Colonic mucosa (tissue), 4 donors: Measurements from ENCODE around the gene UBTD1. TPM values are rescaled to one million over a fixed set of nuclear protein-coding genes. Genes with fewer than 3 reads are reported as not detected.

Experiments
- DNase-seq: peaks from one replicate; pipeline ENCODE4 v3.0.0-alpha.2; 2020
- H3K27ac ChIP-seq: fragments of 200-600 bp; one replicate; pipeline ENCODE4 v1.8.0; 2021
- H3K27me3 ChIP-seq: fragments of 200-600 bp; one replicate; pipeline ENCODE4 v1.8.0; 2021
- H3K36me3 ChIP-seq: fragments of 200-600 bp; one replicate; pipeline ENCODE4 v1.8.0; 2021
- H3K4me1 ChIP-seq: fragments of 200-600 bp; one replicate; pipeline ENCODE4 v1.8.0; 2021; ENCODE audit warnings: mild to moderate bottlenecking
- H3K4me3 ChIP-seq: fragments of 200-600 bp; one replicate; pipeline ENCODE4 v1.8.0; 2021
- H3K9ac ChIP-seq, 2 donors: one replicate each; pipeline ENCODE4 v1.7.0; 2013; ENCODE audit warnings: control low read depth in 2 of 2, low read depth in 2 of 2, low read length in 2 of 2
- H3K9me3 ChIP-seq: fragments of 200-600 bp; one replicate; pipeline ENCODE4 v1.8.0; 2021
- CTCF ChIP-seq: fragments of 200-600 bp; IDR thresholded peaks from one replicate; pipeline ENCODE4 v1.8.0; 2022; ENCODE audit warnings: antibody characterized with exemption, mild to moderate bottlenecking
- intact Hi-C: fragments of 100-400 bp; cut with DNase I; formaldehyde crosslinking; loops from one replicate; pipeline ENCODE4 v1.14.1; 2022
- total RNA-seq, 2 donors: library from RNA; stranded (reverse); fragmentation: NEBNext Ultra II Directional in 1 of 2; extraction: Animal tissue kit (Norgen Biotek cat#: 25700) in 1 of 2; gene quantifications; one replicate each; pipeline ENCODE4 v1.2.1, GENCODE V29; 2021
- donor health status: healthy.
- donor health status: DM: no; HTN: no; CAD: no.
- donor health status: DM: no; HTN: no; CAD: no.

The UBTD1 gene
- total RNA-seq, 2 donors from 2014 or later, result 1.8 to 3.2 TPM

DNA sequence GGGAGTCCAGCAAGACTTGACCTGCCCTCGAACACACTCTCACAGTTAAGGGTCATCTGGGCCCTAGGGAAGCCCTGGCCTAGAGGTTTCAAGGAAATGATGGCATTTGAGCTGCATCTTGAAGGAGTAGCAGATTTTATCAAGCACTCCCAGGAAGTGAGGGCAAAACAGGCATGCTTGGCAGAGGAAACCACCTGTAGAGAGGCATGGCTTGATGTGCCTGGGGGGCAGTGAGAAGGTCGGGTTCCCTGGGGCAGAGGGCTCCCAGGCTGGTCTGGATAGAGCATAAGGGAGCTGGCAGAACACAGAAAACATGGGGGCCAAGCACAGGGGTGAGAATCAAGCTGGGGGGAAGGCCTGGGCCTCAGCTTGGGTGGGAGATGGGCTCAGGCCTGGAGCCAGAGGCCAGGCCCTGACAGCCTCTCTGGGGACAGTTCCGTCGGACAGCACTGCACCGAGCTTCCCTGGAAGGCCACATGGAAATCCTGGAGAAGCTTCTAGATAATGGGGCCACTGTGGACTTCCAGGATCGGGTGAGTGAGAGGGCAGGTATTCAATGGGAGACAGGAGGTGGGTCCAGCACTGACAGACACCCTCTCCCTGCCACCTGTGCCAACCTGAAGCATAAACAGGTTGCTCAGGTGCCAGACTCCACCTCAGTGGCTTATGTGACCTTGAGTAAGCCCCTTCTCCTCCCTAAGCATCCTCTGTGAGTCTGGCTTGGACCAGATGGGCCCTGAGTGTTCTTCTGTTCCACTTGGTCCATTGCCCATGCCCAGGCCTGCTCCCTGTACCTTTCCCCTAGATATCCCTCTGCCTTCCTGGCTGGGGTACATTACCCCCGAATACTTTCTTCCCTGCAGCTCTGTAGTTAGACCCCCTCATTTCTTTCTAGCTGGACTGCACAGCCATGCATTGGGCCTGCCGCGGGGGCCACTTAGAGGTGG, 82.0 kb downstream of the UBTD1 start:
- intact Hi-C loops, result no loop called here
- Histone ChIP-seq H3K36me3 (no peaks in the 10 kb centered on the region), H3K9me3 (no peaks in the 10 kb centered on the region), H3K4me1 (no peaks in the 10 kb centered on the region), H3K4me3 (no peak overlapping the region), H3K9ac (no peak overlapping the region), H3K27ac (no peak overlapping the region), H3K27me3 (no peaks in the 10 kb centered on the region)
- DNase-seq, result no peak
- no peak for TF ChIP-seq CTCF

DNA sequence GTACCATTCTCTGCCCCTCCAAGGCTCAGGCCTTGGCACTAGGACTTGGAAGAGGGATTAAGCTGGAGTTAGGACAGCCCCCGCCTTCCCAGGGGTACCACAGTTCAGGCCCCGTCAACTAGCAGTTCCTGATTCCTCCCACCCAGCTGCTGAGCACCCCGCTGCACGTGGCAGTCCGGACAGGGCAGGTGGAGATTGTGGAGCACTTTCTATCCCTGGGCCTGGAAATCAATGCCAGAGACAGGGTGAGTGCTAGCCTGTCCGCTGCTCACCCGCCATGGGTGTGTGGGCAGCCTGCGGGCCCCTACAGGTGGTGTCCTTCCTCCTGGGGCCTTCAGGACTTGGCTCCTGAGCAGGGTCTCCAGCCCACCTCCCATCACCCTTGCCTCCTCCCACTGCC, 83.4 kb downstream of the UBTD1 start:
- no peaks in the 10 kb centered on the region for H3K36me3 ChIP-seq
- no peaks in the 10 kb centered on the region for H3K9me3 ChIP-seq
- no peak for TF ChIP-seq CTCF
- intact Hi-C loops, result no loop called here
- no peak overlapping the region for H3K9ac ChIP-seq
- DNase-seq, result no peak
- H3K27me3 ChIP-seq, result no peaks in the 10 kb centered on the region
- H3K27ac ChIP-seq, result no peak overlapping the region
- H3K4me1 ChIP-seq, result no peaks in the 10 kb centered on the region
- H3K4me3 ChIP-seq, result no peak overlapping the region

- intact Hi-C loops, result no loop called here
- TF ChIP-seq CTCF, result no peak
- no peak overlapping the region for H3K27ac ChIP-seq
These were observed 84.8 kb downstream of the UBTD1 start for GRCh38 chr10:97583476-97583875.

DNA sequence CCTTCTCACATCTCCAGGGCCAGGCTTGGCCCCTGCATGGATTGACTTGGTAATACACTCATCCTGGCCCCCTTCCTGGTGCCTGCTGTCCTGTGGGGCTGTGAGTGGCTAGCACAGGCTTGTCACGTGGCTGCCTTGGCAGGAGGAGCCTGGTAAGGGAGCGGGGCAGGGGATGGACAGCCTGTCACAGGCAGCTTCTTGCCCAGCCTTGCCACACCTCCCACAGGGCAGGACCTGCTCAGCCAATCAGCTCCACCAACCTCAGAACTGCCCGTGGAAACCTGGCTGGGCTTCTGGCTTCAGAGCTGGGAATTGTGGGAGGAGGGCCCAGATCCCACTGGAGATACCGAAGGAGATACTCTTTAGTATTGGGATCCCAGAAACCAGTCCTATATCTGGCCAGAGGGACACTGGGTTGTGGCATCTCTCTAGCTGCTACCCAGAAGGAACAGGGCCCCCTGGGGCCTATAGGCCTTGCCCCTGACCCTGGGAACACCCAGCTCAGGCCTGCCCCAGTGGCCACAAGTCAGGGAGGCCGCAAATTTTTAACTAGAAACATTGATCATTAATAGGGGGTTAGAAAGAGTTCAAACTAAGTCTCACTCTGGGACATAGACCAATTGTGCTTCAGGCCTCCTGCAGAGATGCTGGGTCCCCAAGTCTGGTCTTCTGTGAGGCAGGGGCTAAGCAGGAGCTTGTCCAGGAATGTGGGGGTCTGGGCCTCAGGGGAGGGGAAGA, 85.5 kb downstream of the UBTD1 start, which contains the start of gene HOGA1:
Gene HOGA1 (plus strand): TSS at position 330 of the 738 bp plus-strand sequence. CDS start 315 bp downstream, at position 645.
- Histone ChIP-seq H3K9ac (no peak within 1 kb of the TSS), H3K27me3 (no peaks in the 10 kb centered on the region), H3K36me3 (no peaks in the 10 kb centered on the region), H3K4me3 (no peak within 1 kb of the TSS), H3K27ac (no peak within 1 kb of the TSS), H3K4me1 (no peaks in the 10 kb centered on the region), H3K9me3 (no peaks in the 10 kb centered on the region)
- intact Hi-C loops, result no loop called here
- peak; percentile 32 for DNase-seq
- no peak for TF ChIP-seq CTCF

More at GRCh38 chr10:97583476-97583875, 84.8 kb downstream of the UBTD1 start:
- Histone ChIP-seq H3K9ac (no peak overlapping the region), H3K4me1 (no peaks in the 10 kb centered on the region), H3K27me3 (no peaks in the 10 kb centered on the region), H3K9me3 (no peaks in the 10 kb centered on the region), H3K4me3 (no peak overlapping the region), H3K36me3 (no peaks in the 10 kb centered on the region)
- no peak for DNase-seq

- H3K27ac ChIP-seq, result no peak overlapping the region
- no peaks in the 10 kb centered on the region for H3K36me3 ChIP-seq
- DNase-seq, result no peak
- H3K4me1 ChIP-seq, result no peaks in the 10 kb centered on the region
- H3K4me3 ChIP-seq, result no peak overlapping the region
- no peaks in the 10 kb centered on the region for H3K9me3 ChIP-seq
- intact Hi-C loops, result no loop called here
- no peaks in the 10 kb centered on the region for H3K27me3 ChIP-seq
- H3K9ac ChIP-seq, result no peak overlapping the region
- TF ChIP-seq CTCF, result no peak
These were observed 86.2 kb downstream of the UBTD1 start for GRCh38 chr10:97584798-97585438.
